ENCODE results near the gene DLEC1.

The DLEC1 gene

DNA sequence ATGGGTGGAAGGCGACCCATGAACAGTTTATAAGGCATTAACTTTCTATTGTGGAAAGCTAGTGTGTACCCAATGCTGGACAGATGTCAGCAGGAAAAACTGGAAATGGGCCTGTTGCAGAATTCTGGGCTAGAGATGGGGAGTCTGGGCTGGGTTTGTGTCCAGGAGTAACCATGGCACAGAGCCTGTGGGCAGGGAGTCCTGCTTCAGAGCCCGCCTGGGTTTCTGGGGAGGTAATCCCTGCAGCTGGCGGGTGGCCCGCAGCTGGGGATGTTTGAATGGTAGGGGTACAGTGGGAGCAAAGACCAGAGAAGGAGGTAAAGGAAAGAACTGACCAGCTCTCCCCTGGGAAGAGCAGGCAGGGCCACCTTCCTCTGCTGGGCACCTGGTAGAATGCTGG, 72.2 kb downstream of the DLEC1 start:
- no peak overlapping the region for H3K9ac ChIP-seq (ENCODE audit: low read length in 2 of 2)
- H3K4me3 ChIP-seq (ENCODE audit: low read length in 2 of 2), result no peak overlapping the region
- no peaks in the 10 kb centered on the region for H3K9me3 ChIP-seq (ENCODE audit: control insufficient read depth in 2 of 2, low read length in 2 of 2)
- H3K36me3 ChIP-seq (ENCODE audit: control insufficient read depth in 2 of 2, insufficient read depth in 2 of 2, low read length in 2 of 2), result no peaks in the 10 kb centered on the region
- H3K4me1 ChIP-seq (ENCODE audit: control insufficient read depth, insufficient read depth, low read length), result no peaks in the 10 kb centered on the region
- no peaks in the 10 kb centered on the region for H3K27me3 ChIP-seq (ENCODE audit: control insufficient read depth in 1 of 2, insufficient read depth in 2 of 2, low read length in 2 of 2)
- no peak overlapping the region for H3K27ac ChIP-seq (ENCODE audit: low read length)

DNA sequence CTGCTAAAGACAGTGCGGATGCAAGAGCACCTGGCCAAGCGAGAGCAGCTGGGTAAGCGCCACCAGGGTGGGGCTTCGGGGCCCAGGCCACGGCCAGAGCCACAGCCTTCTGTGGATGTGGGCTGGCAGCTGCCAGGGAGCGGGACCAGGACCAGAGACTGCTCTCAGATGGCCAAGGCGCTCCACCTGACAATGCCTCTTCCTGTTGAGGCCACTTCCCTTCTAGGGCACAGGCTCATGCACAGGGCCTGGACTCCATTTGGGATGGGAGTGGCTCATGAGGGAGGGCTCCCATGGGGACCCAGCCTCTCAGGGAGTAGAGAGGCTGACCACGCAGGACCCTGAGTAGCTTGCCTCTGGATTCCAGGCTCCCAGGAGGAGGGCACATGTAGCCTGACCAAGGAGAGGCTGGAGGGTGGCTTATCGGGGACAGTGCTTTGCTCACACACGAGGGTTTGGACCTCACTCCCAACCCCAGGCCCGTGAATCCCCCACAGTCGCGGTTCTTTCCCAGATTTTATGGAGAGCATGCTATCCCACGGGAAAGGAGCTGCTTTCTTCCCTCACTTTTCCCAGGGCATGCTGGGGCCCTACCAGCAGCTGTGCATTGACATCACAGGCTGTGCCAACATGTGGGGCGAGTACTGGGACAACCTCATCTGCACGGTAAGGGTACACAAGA, 72.8 kb downstream of the DLEC1 start:
- Histone ChIP-seq H3K9me3 (ENCODE audit: control insufficient read depth in 2 of 2, low read length in 2 of 2) (no peaks in the 10 kb centered on the region), H3K4me3 (ENCODE audit: low read length in 2 of 2) (no peak overlapping the region), H3K36me3 (ENCODE audit: control insufficient read depth in 2 of 2, insufficient read depth in 2 of 2, low read length in 2 of 2) (no peaks in the 10 kb centered on the region), H3K27me3 (ENCODE audit: control insufficient read depth in 1 of 2, insufficient read depth in 2 of 2, low read length in 2 of 2) (no peaks in the 10 kb centered on the region), H3K9ac (ENCODE audit: low read length in 2 of 2) (no peak overlapping the region), H3K4me1 (ENCODE audit: control insufficient read depth, insufficient read depth, low read length) (peaks cover 2% of the 10 kb centered on the region), H3K27ac (ENCODE audit: low read length) (no peak overlapping the region)

DNA sequence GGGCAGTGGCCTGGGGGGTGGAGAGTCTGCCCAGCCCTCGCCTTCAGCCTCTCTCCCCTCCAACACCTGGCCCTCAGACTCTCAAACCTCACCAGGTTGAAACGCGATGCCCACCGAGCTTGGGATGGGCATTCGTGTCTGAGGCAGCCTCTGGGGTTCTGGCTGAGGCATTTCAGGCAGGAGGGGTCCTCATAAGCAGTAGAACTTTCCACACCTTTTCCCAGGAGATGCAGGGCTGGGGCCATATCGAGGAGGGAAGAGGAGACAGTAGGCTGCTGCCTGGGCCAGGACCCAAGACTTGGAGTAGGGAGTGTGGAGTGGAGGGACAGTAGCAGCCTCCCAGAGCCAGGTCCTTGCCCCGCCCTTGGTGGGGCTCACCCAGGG, 73.4 kb downstream of the DLEC1 start:
- Histone ChIP-seq H3K27me3 (ENCODE audit: control insufficient read depth in 1 of 2, insufficient read depth in 2 of 2, low read length in 2 of 2) (no peaks in the 10 kb centered on the region), H3K9me3 (ENCODE audit: control insufficient read depth in 2 of 2, low read length in 2 of 2) (no peaks in the 10 kb centered on the region), H3K4me1 (ENCODE audit: control insufficient read depth, insufficient read depth, low read length) (peaks cover 2% of the 10 kb centered on the region), H3K9ac (ENCODE audit: low read length in 2 of 2) (no peak overlapping the region), H3K27ac (ENCODE audit: low read length) (no peak overlapping the region), H3K4me3 (ENCODE audit: low read length in 2 of 2) (no peak overlapping the region), H3K36me3 (ENCODE audit: control insufficient read depth in 2 of 2, insufficient read depth in 2 of 2, low read length in 2 of 2) (no peaks in the 10 kb centered on the region)

DNA sequence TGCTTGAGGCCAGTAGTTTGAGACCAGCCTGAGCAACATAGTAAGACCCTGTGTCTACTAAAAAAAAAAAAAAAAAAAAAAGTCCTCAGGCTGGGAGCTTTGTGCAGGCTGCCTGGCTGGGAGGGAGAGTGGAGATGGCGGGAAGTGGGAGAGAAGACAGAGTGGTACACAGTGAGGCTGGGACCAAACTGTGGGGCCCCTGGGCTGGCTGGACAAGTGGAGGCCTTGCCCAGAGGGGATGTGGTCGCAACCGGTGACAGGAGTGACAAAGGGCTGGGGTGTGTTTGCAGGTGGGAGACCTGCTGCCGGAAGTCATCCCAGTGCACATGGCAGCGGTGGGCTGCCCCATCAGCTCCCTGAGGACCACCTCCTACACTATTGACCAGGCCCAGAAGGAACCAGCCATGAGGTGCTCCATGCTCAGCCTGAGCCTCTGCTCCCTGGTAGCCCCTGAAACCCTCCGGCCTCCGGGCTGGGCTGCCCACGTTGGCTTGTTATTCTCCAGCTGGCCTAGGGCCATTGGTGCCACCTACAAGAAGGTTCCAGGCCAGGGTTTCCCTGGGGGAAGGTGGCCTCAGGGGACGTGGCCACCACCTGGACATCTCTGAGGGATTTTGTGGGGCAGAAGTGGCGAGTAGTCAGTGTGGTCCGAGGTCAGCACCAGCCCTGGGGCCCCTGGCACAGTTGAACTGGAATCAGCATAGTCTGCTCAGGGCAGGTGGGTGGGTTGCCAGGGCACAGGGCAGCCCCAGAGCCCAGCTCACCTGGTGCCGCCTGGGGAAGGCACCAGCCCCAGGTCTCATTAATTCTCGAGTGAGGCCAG, 75.3 kb downstream of the DLEC1 start:
- Histone ChIP-seq H3K36me3 (ENCODE audit: control insufficient read depth in 2 of 2, insufficient read depth in 2 of 2, low read length in 2 of 2) (peaks cover 0 to 4% of the 10 kb centered on the region in 2 donors), H3K27ac (ENCODE audit: low read length) (no peak overlapping the region), H3K4me3 (ENCODE audit: low read length in 2 of 2) (no peak overlapping the region), H3K9ac (ENCODE audit: low read length in 2 of 2) (no peak overlapping the region), H3K27me3 (ENCODE audit: control insufficient read depth in 1 of 2, insufficient read depth in 2 of 2, low read length in 2 of 2) (no peaks in the 10 kb centered on the region), H3K4me1 (ENCODE audit: control insufficient read depth, insufficient read depth, low read length) (peaks cover 2% of the 10 kb centered on the region), H3K9me3 (ENCODE audit: control insufficient read depth in 2 of 2, low read length in 2 of 2) (no peaks in the 10 kb centered on the region)

DNA sequence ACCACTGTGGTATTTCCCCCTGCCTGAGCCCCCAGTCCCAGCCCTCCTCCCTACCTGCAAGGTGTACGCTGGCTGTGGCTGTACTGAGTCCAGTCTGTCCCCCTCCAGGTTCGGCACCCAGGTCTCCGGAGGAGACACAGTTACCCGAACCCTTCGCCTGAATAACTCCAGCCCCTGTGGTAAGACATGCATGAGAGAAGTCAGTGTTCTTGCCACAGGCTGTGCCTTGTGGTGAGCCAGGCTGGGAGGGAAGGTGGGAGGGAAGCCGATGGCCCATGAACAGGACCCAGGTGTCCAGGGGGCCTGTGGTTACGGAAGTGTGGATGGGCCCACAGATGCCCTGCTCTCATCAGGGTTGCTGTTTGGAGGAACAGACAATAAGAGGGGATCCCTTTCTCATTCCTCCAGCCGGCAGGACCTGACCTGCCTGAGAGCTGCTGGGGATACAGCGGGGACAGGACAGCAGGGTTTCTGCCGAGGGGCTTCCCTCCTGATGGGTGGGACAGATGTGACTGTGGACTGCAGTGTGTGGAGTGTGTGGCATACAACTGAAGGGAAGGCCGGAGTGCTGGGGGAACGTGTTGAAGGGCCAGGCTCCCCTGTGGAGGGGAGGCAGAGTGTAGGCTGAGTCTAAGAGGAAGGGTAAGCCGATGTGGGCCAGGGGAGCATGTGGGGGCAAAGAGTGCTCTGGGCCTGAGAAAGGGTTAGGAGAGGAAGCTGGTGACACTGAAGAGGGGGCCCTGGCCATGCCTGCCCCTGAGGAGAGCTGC, 76.1 kb downstream of the DLEC1 start:
- Histone ChIP-seq H3K9me3 (ENCODE audit: control insufficient read depth in 2 of 2, low read length in 2 of 2) (no peaks in the 10 kb centered on the region), H3K4me3 (ENCODE audit: low read length in 2 of 2) (no peak overlapping the region)

DNA sequence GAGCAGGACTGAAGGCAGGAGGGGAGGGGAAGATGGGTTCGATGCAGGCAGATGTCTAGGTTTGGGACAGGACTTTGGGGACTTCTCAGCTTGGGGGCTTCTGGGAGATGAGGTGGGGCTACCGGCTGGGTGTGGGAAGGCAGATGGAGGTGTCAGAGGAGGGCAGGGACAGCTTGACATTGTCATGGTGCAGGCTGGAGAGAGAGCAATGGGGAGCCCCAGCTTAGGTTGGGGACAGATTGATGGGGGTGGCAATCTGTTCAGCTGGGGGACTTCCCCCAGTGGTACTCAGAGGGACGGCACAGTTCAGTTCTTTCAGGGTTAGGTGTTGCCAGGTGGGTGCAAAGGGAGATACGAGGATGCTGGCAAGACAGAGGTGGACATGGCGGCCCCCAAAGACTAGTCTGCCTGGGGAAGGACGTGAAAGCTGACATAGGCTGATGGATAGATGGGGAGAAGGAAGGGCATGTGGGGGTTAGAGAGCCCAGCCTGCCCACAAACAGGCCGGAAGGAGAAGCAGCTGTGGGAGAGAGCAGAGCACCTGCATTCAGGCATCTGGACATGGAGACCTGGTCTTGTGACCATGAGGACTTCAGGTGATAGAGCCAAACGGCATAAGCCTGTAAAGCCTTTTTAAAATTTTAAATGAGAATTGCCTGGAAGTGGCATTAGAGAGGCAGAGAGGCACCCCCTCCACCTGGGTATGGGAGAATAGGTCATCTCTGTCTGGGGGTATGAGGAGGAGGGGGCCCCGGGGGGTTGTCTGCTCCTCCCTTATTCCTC, 76.8 kb downstream of the DLEC1 start:
- Histone ChIP-seq H3K27ac (ENCODE audit: low read length) (no peak overlapping the region), H3K27me3 (ENCODE audit: control insufficient read depth in 1 of 2, insufficient read depth in 2 of 2, low read length in 2 of 2) (no peaks in the 10 kb centered on the region), H3K4me3 (ENCODE audit: low read length in 2 of 2) (no peak overlapping the region), H3K9me3 (ENCODE audit: control insufficient read depth in 2 of 2, low read length in 2 of 2) (no peaks in the 10 kb centered on the region), H3K9ac (ENCODE audit: low read length in 2 of 2) (no peak overlapping the region), H3K4me1 (ENCODE audit: control insufficient read depth, insufficient read depth, low read length) (peaks cover 2% of the 10 kb centered on the region), H3K36me3 (ENCODE audit: control insufficient read depth in 2 of 2, insufficient read depth in 2 of 2, low read length in 2 of 2) (peaks cover 11% of the 10 kb centered on the region in 2 donors)

More for the DNA sequence above, 76.1 kb downstream of the DLEC1 start:
- Histone ChIP-seq H3K27ac (ENCODE audit: low read length) (no peak overlapping the region), H3K9ac (ENCODE audit: low read length in 2 of 2) (no peak overlapping the region), H3K27me3 (ENCODE audit: control insufficient read depth in 1 of 2, insufficient read depth in 2 of 2, low read length in 2 of 2) (no peaks in the 10 kb centered on the region), H3K4me1 (ENCODE audit: control insufficient read depth, insufficient read depth, low read length) (peaks cover 2% of the 10 kb centered on the region), H3K36me3 (ENCODE audit: control insufficient read depth in 2 of 2, insufficient read depth in 2 of 2, low read length in 2 of 2) (peaks cover 4 to 8% of the 10 kb centered on the region in 2 donors)

- Histone ChIP-seq H3K27ac (ENCODE audit: low read length) (no peak overlapping the region), H3K4me3 (ENCODE audit: low read length in 2 of 2) (no peak overlapping the region), H3K9ac (ENCODE audit: low read length in 2 of 2) (no peak overlapping the region), H3K4me1 (ENCODE audit: control insufficient read depth, insufficient read depth, low read length) (peaks cover 6% of the 10 kb centered on the region), H3K9me3 (ENCODE audit: control insufficient read depth in 2 of 2, low read length in 2 of 2) (no peaks in the 10 kb centered on the region), H3K27me3 (ENCODE audit: control insufficient read depth in 1 of 2, insufficient read depth in 2 of 2, low read length in 2 of 2) (no peaks in the 10 kb centered on the region), H3K36me3 (ENCODE audit: control insufficient read depth in 2 of 2, insufficient read depth in 2 of 2, low read length in 2 of 2) (peaks cover 11 to 14% of the 10 kb centered on the region in 2 donors)
Observed at GRCh38 chr3:38116471-38117162, 77.6 kb downstream of the DLEC1 start.

DNA sequence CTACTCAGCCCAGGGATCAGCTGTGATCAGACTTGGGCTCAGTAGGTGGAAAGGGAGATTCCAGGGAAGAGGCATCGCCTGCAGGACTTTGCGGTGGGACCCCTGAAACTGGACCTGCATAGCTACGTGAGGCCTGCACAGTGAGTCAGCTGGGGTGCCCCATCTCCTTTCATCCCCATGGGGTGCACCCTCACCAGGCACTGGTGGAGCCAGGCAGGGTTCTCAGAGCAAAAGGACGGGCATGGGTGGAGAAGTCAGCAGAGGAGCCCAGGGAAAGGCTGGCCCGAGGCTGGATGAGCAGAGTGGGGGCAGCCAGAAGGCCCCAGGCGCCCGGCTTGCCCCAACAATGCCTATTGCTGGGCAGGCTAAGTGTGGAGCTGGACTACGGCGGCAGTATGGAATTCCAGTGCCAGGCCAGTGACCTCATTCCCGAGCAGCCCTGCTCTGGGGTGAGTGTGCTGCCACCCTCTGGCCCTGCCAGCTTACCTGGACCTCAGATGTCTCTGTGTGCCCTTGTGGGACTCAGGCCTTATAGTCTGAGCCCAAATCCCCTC, 78.2 kb downstream of the DLEC1 start:
- Histone ChIP-seq H3K4me3 (ENCODE audit: low read length in 2 of 2) (no peak overlapping the region), H3K27ac (ENCODE audit: low read length) (no peak overlapping the region), H3K27me3 (ENCODE audit: control insufficient read depth in 1 of 2, insufficient read depth in 2 of 2, low read length in 2 of 2) (no peaks in the 10 kb centered on the region), H3K36me3 (ENCODE audit: control insufficient read depth in 2 of 2, insufficient read depth in 2 of 2, low read length in 2 of 2) (peaks cover 12 to 19% of the 10 kb centered on the region in 2 donors), H3K4me1 (ENCODE audit: control insufficient read depth, insufficient read depth, low read length) (peaks cover 6% of the 10 kb centered on the region), H3K9ac (ENCODE audit: low read length in 2 of 2) (no peak overlapping the region), H3K9me3 (ENCODE audit: control insufficient read depth in 2 of 2, low read length in 2 of 2) (no peaks in the 10 kb centered on the region)

DNA sequence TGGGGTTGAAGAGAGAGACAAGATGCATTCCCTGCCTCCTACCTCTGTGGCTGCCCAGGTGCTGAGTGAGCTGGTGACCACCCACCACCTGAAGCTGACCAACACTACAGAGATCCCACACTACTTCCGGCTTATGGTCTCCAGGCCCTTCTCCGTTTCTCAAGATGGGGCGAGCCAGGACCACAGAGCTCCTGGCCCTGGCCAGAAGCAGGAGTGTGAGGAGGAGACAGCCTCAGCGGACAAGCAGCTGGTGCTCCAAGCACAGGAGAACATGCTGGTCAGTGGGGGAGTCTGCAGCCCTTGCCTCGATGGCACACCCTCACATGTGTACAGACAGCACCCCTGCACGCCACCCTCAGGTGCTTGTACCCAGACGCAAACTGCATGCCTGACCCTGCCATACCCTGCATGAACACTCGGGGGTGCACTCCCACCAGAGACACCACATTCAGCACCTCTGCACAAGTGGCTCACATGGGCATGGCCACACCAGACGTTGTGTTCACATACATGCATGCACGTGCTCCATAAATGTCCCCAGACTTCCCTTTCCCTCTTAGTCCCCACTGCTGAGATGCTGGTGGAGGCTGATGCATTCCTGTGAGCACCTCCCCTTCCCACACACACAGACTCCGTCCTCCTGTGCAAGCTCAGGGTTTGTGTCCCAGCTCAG, 78.9 kb downstream of the DLEC1 start:
- Histone ChIP-seq H3K27me3 (ENCODE audit: control insufficient read depth in 1 of 2, insufficient read depth in 2 of 2, low read length in 2 of 2) (no peaks in the 10 kb centered on the region), H3K27ac (ENCODE audit: low read length) (no peak overlapping the region), H3K4me3 (ENCODE audit: low read length in 2 of 2) (no peak overlapping the region), H3K4me1 (ENCODE audit: control insufficient read depth, insufficient read depth, low read length) (peaks cover 6% of the 10 kb centered on the region), H3K36me3 (ENCODE audit: control insufficient read depth in 2 of 2, insufficient read depth in 2 of 2, low read length in 2 of 2) (peaks cover 18 to 25% of the 10 kb centered on the region in 2 donors), H3K9me3 (ENCODE audit: control insufficient read depth in 2 of 2, low read length in 2 of 2) (no peaks in the 10 kb centered on the region), H3K9ac (ENCODE audit: low read length in 2 of 2) (no peak overlapping the region)
